Mesenchymal stem cell (in vitro differentiated cells and primary cell): ENCODE measurements around the gene PLLP.
A peak's percentile ranks its signal among the peaks of the same experiment; 100 is the strongest.

Experiments
- DNase-seq: peaks from one replicate; pipeline ENCODE4 v3.0.0-alpha.2; 2013
- H2AFZ ChIP-seq: one replicate; pipeline ENCODE4 v1.6.1; 2013; ENCODE audit warnings: low read depth, mild to moderate bottlenecking, control low read depth, inconsistent platforms, low read length, moderate library complexity
- H2AK5ac ChIP-seq: 2 replicates; pipeline ENCODE4 v1.6.1; 2013; ENCODE audit warnings: low read length, moderate library complexity, mild to moderate bottlenecking, inconsistent platforms; ENCODE audit not compliant: severe bottlenecking
- H2BK120ac ChIP-seq: one replicate; pipeline ENCODE4 v1.6.1; 2013; ENCODE audit warnings: low read depth, mild to moderate bottlenecking, inconsistent platforms, low read length, moderate library complexity
- H2BK12ac ChIP-seq, 2 experiments: one replicate each; pipeline ENCODE4 v1.6.1; 2013; ENCODE audit warnings: inconsistent platforms in 2 of 2, low read length in 2 of 2, mild to moderate bottlenecking in 2 of 2, moderate library complexity in 2 of 2, control low read depth in 1 of 2
- H2BK15ac ChIP-seq: one replicate; pipeline ENCODE4 v1.6.1; 2013; ENCODE audit warnings: mild to moderate bottlenecking, low read depth, inconsistent platforms; ENCODE audit not compliant: poor library complexity, severe bottlenecking
- H2BK5ac ChIP-seq: 2 replicates; pipeline ENCODE4 v1.6.1; 2013; ENCODE audit warnings: low read depth, mild to moderate bottlenecking, low read length, control low read depth, inconsistent platforms; ENCODE audit not compliant: poor library complexity, severe bottlenecking
- H3K14ac ChIP-seq, 2 experiments: one replicate each; pipeline ENCODE4 v1.6.1; 2013; ENCODE audit warnings: inconsistent platforms in 2 of 2, low read length in 2 of 2, control low read depth in 1 of 2, mild to moderate bottlenecking in 1 of 2, moderate library complexity in 1 of 2
- H3K18ac ChIP-seq, 2 experiments: one replicate each; pipeline ENCODE4 v1.6.1; 2013; ENCODE audit warnings: inconsistent platforms in 2 of 2, low read length in 2 of 2, control low read depth in 1 of 2, low read depth in 1 of 2, mild to moderate bottlenecking in 1 of 2
- H3K23ac ChIP-seq, 2 experiments: one replicate each; pipeline ENCODE4 v1.6.1; 2013; ENCODE audit warnings: inconsistent platforms in 2 of 2, low read length in 2 of 2, mild to moderate bottlenecking in 2 of 2, moderate library complexity in 2 of 2, control low read depth in 1 of 2
- H3K27ac ChIP-seq: 2 replicates; pipeline ENCODE4 v1.5.1; 2013; ENCODE audit warnings: mild to moderate bottlenecking, moderate library complexity, low read length, control low read depth, inconsistent platforms; ENCODE audit not compliant: poor library complexity, severe bottlenecking
- H3K27me3 ChIP-seq, 2 experiments: 2 replicates each; pipeline versions ENCODE4 v1.6.1 to v1.7.0; 2013; ENCODE audit warnings: low read length in 2 of 2, mild to moderate bottlenecking in 2 of 2, moderate library complexity in 2 of 2, control low read depth in 1 of 2, inconsistent platforms in 1 of 2; ENCODE audit not compliant: control insufficient read depth in 1 of 2, insufficient read depth in 1 of 2
- H3K36me3 ChIP-seq, 2 experiments: 2 replicates each; pipeline versions ENCODE4 v1.6.1 to v1.7.0; 2013; ENCODE audit warnings: low read length in 2 of 2, control low read depth in 1 of 2, inconsistent platforms in 1 of 2, low read depth in 1 of 2, mild to moderate bottlenecking in 1 of 2; ENCODE audit not compliant: insufficient read depth in 2 of 2, control insufficient read depth in 1 of 2
- H3K4ac ChIP-seq, 2 experiments: one replicate each; pipeline ENCODE4 v1.6.1; 2013; ENCODE audit warnings: inconsistent platforms in 2 of 2, low read length in 2 of 2, mild to moderate bottlenecking in 2 of 2, moderate library complexity in 2 of 2, control low read depth in 1 of 2, low read depth in 1 of 2
- H3K4me1 ChIP-seq: 2 replicates; pipeline ENCODE4 v1.6.1; 2013; ENCODE audit warnings: low read depth, low read length, control low read depth; ENCODE audit not compliant: control insufficient read depth, insufficient read depth
- H3K4me2 ChIP-seq: 2 replicates; pipeline ENCODE4 v1.6.1; 2013; ENCODE audit warnings: low read length, mild to moderate bottlenecking, inconsistent platforms; ENCODE audit not compliant: poor library complexity, severe bottlenecking
- H3K4me3 ChIP-seq, 2 experiments: 2 replicates each; pipeline versions ENCODE4 v1.5.1 to v1.7.0; 2013; ENCODE audit warnings: low read length in 2 of 2, mild to moderate bottlenecking in 2 of 2, control low read depth in 1 of 2, low read depth in 1 of 2; ENCODE audit not compliant: insufficient read depth in 1 of 2
- H3K79me1 ChIP-seq: replicated peaks from 2 replicates; pipeline ENCODE4 v1.6.1; 2013; ENCODE audit warnings: mild to moderate bottlenecking, control low read depth, low read length, inconsistent platforms; ENCODE audit not compliant: poor library complexity, severe bottlenecking
- H3K9ac ChIP-seq: 2 replicates; pipeline ENCODE4 v1.7.0; 2013; ENCODE audit warnings: mild to moderate bottlenecking, low read length, moderate library complexity
- H3K9me3 ChIP-seq: 2 replicates; pipeline ENCODE4 v1.7.0; 2013; ENCODE audit warnings: mild to moderate bottlenecking, low read length; ENCODE audit not compliant: control insufficient read depth
- H4K8ac ChIP-seq: one replicate; pipeline ENCODE4 v1.6.1; 2013; ENCODE audit warnings: inconsistent platforms, mild to moderate bottlenecking, low read length, moderate library complexity
- H4K91ac ChIP-seq: one replicate; pipeline ENCODE4 v1.6.1; 2013; ENCODE audit warnings: mild to moderate bottlenecking, low read length, inconsistent platforms
- WGBS: methylation state at CpG from one replicate; pipeline ENCODE4 v1.1.7; 2013; ENCODE audit warnings: mixed read lengths; 5-methylcytosine and 5-hydroxymethylcytosine counted together

Gene PLLP

GRCh38 chr16:57299719-57300386 lies 15.4 kb upstream of the PLLP start:
- DNase-seq, result peak; percentile 98
- peaks cover 0 to 6% of the 10 kb centered on the region in 2 experiments for H3K27me3 ChIP-seq
- no peaks in the 10 kb centered on the region for H3K9me3 ChIP-seq
- H3K4me2 ChIP-seq, result peak overlapping the region; percentile 71
- H3K36me3 ChIP-seq, result no peaks in the 10 kb centered on the region
- H2BK12ac ChIP-seq, result no peak overlapping the region
- peak overlapping the region in 1 of 2 experiments; percentile 83 for H3K4me3 ChIP-seq
- H2BK15ac ChIP-seq, result no peak overlapping the region
- no peak overlapping the region for H2AFZ ChIP-seq
- no peaks in the 10 kb centered on the region for H3K79me1 ChIP-seq
- no peak overlapping the region for H4K8ac ChIP-seq
- peaks cover 17% of the 10 kb centered on the region for H3K4me1 ChIP-seq
- WGBS, result 2% methylated on average over 22 of the region's 35 CpGs
- no peak overlapping the region for H2BK120ac ChIP-seq
- peak overlapping the region; percentile 85 for H3K9ac ChIP-seq
- H3K18ac ChIP-seq, result no peak overlapping the region
- H3K27ac ChIP-seq, result peak overlapping the region; percentile 90
- H3K4ac ChIP-seq, result no peak overlapping the region
- H2AK5ac ChIP-seq, result no peak overlapping the region
- no peak overlapping the region for H4K91ac ChIP-seq
- no peak overlapping the region for H3K14ac ChIP-seq
- H2BK5ac ChIP-seq, result no peak overlapping the region
- no peak overlapping the region for H3K23ac ChIP-seq

GRCh38 chr16:57299009-57299718 lies 14.7 kb upstream of the PLLP start:
- Histone ChIP-seq H3K4me1 (peaks cover 15% of the 10 kb centered on the region), H4K91ac (no peak overlapping the region), H2BK15ac (no peak overlapping the region), H3K4ac (no peak overlapping the region), H3K4me3 (peak overlapping the region in 1 of 2 experiments; percentile 83), H2BK120ac (no peak overlapping the region), H3K9ac (peak overlapping the region; percentile 85), H2AK5ac (peak overlapping the region; percentile 79), H3K18ac (no peak overlapping the region), H3K4me2 (peak overlapping the region; percentile 71), H3K36me3 (no peaks in the 10 kb centered on the region), H2BK5ac (no peak overlapping the region), H3K79me1 (no peaks in the 10 kb centered on the region), H2BK12ac (no peak overlapping the region), H3K9me3 (no peaks in the 10 kb centered on the region), H3K23ac (no peak overlapping the region), H3K27me3 (peaks cover 0 to 6% of the 10 kb centered on the region in 2 experiments), H3K14ac (no peak overlapping the region), H2AFZ (no peak overlapping the region), H4K8ac (no peak overlapping the region), H3K27ac (peak overlapping the region; percentile 90)
- DNase-seq, result no peak
- WGBS, result 26% methylated on average over 11 of the region's 14 CpGs

GRCh38 chr16:57297856-57298255 lies 13.4 kb upstream of the PLLP start:
- 60% methylated on average over 9 of the region's 13 CpGs for WGBS

More at GRCh38 chr16:57297856-57298255, 13.4 kb upstream of the PLLP start:
- H3K27me3 ChIP-seq, result peaks cover 0 to 3% of the 10 kb centered on the region in 2 experiments
- H3K14ac ChIP-seq, result no peak overlapping the region
- no peak overlapping the region for H3K4me3 ChIP-seq
- H2BK15ac ChIP-seq, result no peak overlapping the region
- H4K91ac ChIP-seq, result no peak overlapping the region
- H2AK5ac ChIP-seq, result no peak overlapping the region
- no peaks in the 10 kb centered on the region for H3K9me3 ChIP-seq
- no peak overlapping the region for H3K4ac ChIP-seq
- no peak overlapping the region for H3K9ac ChIP-seq
- no peak overlapping the region for H2AFZ ChIP-seq
- no peak overlapping the region for H2BK120ac ChIP-seq
- H3K36me3 ChIP-seq, result no peaks in the 10 kb centered on the region
- no peak overlapping the region for H3K23ac ChIP-seq
- DNase-seq, result no peak
- no peak overlapping the region for H4K8ac ChIP-seq
- H2BK5ac ChIP-seq, result no peak overlapping the region
- H2BK12ac ChIP-seq, result no peak overlapping the region
- no peak overlapping the region for H3K18ac ChIP-seq
- no peak overlapping the region for H3K27ac ChIP-seq
- peaks cover 12% of the 10 kb centered on the region for H3K4me1 ChIP-seq
- H3K4me2 ChIP-seq, result no peak overlapping the region
- H3K79me1 ChIP-seq, result no peaks in the 10 kb centered on the region
